K562 (cell line): ENCODE data around the gene MAB21L4. TPM values are rescaled to one million over a fixed set of nuclear protein-coding genes. Genes with fewer than 3 reads are reported as not detected.

Source experiments
- ATAC-seq: fragments of 200-7000 bp; cut with Tn5 transposase; 3 replicates; pipeline ENCODE4 v1.9.1; 2020; ENCODE audit warnings: moderate library complexity
- BruUV-seq: library from RNA; stranded (reverse); fragments of 400-500 nt; replicated peaks from 2 replicates; lab custom pipeline; 2021; lab: Mats Ljungman, UMichigan
- CTCF ChIA-PET: fragments of 300-600 bp; formaldehyde crosslinking; extraction: SDS; loops from one replicate; lab custom pipeline; 2021; ENCODE audit warnings: low intra/inter-chr PET ratio; lab: Yijun Ruan, JAX
- POLR2A ChIA-PET: fragments of 300-600, 350-650 bp; sonication (Branson Sonifier 250); formaldehyde crosslinking; extraction: SDS; loops from one replicate; lab custom pipeline; 2021; ENCODE audit warnings: antibody characterized with exemption, inconsistent platforms; lab: Yijun Ruan, JAX
- DNase-seq, 4 experiments: peaks; one replicate each; pipeline versions ENCODE4 v3.0.0 to v3.0.0-alpha.2; 2011 to 2018; ENCODE audit warnings: low spot score in 3 of 4, mixed read lengths in 3 of 4; ENCODE audit errors: extremely low read depth in 1 of 4
- FAIRE-seq: peaks from 2 replicates; lab custom pipeline; 2011; peaks lifted over from hg19 to GRCh38; lab: Jason Lieb, UNC
- H2AFZ ChIP-seq: 2 replicates; pipeline ENCODE4 v1.6.0; 2011; ENCODE audit warnings: low read depth, low read length, control low read depth, inconsistent platforms
- H3K27ac ChIP-seq: fragments of 200-600 bp; 3 replicates; pipeline ENCODE4 v1.8.0; 2011; ENCODE audit warnings: low read depth, mild to moderate bottlenecking, control low read depth, inconsistent platforms, low read length, moderate library complexity, mixed read lengths; ENCODE audit errors: extremely low read depth
- H3K27me3 ChIP-seq, 2 experiments: fragments of 300-600 bp in 1 of 2; 2 replicates in 1 of 2; 3 replicates in 1 of 2; pipeline versions ENCODE4 v1.6.0 to v1.8.0; 2011; ENCODE audit warnings: inconsistent platforms in 2 of 2, low read length in 2 of 2, mild to moderate bottlenecking in 1 of 2, mixed read lengths in 1 of 2, moderate library complexity in 1 of 2; ENCODE audit not compliant: control insufficient read depth in 2 of 2, insufficient read depth in 2 of 2
- H3K36me3 ChIP-seq: fragments of 300-600 bp; 3 replicates; pipeline ENCODE4 v1.8.0; 2011; ENCODE audit warnings: mild to moderate bottlenecking, low read length, inconsistent platforms; ENCODE audit not compliant: control insufficient read depth, insufficient read depth
- H3K4me1 ChIP-seq, 2 experiments: fragments of 200-600 bp in 1 of 2; replicated peaks in 1 of 2; 2 replicates in 1 of 2; 3 replicates in 1 of 2; pipeline versions ENCODE4 v1.5.1 to v1.8.0; 2011; ENCODE audit warnings: inconsistent platforms in 2 of 2, low read length in 2 of 2, mild to moderate bottlenecking in 1 of 2, mixed read lengths in 1 of 2, moderate library complexity in 1 of 2; ENCODE audit not compliant: control insufficient read depth in 2 of 2, insufficient read depth in 2 of 2
- H3K4me2 ChIP-seq: 2 replicates; pipeline ENCODE4 v1.6.1; 2011; ENCODE audit warnings: low read length, control low read depth, inconsistent platforms, mixed read lengths; ENCODE audit not compliant: insufficient read depth
- H3K4me3 ChIP-seq: fragments of 200-600 bp; sonication (generic), shearing (Covaris generic); 2 replicates; pipeline ENCODE4 v1.5.1; 2016; ENCODE audit warnings: control low read depth, inconsistent platforms
- H3K79me2 ChIP-seq: fragments of 200-600 bp; 3 replicates; pipeline ENCODE4 v1.8.0; 2011; ENCODE audit warnings: low read length, inconsistent platforms; ENCODE audit not compliant: control insufficient read depth, insufficient read depth
- H3K9ac ChIP-seq, 2 experiments: 2 replicates each; pipeline versions ENCODE4 v1.6.0 to v1.6.1; 2011; ENCODE audit warnings: low read depth in 2 of 2, low read length in 2 of 2, control low read depth in 1 of 2, inconsistent platforms in 1 of 2, mild to moderate bottlenecking in 1 of 2, mixed read lengths in 1 of 2; ENCODE audit not compliant: insufficient read depth in 1 of 2
- H3K9me1 ChIP-seq: one replicate; pipeline ENCODE4 v1.6.0; 2011; ENCODE audit warnings: inconsistent platforms, mild to moderate bottlenecking, low read length, moderate library complexity; ENCODE audit not compliant: control insufficient read depth, insufficient read depth
- H3K9me3 ChIP-seq: replicated peaks from 2 replicates; pipeline ENCODE4 v1.5.1; 2011; ENCODE audit warnings: low read depth, low read length, inconsistent platforms; ENCODE audit not compliant: control insufficient read depth, insufficient read depth
- H4K20me1 ChIP-seq: replicated peaks from 2 replicates; pipeline ENCODE4 v1.6.1; 2011; ENCODE audit warnings: low read length, inconsistent platforms, mixed read lengths; ENCODE audit not compliant: control insufficient read depth, insufficient read depth
- ADNP ChIP-seq: fragments of 200-800 bp; sonication (Bioruptor generic); IDR thresholded peaks from 2 replicates; pipeline ENCODE4 v1.6.1; 2016; ENCODE audit warnings: missing genetic modification characterization, missing compliant biosample characterization
- ARID3A ChIP-seq: IDR thresholded peaks from 2 replicates; pipeline ENCODE4 v1.6.1; 2012; ENCODE audit warnings: low read depth, low read length, improper control_type of control experiment, borderline replicate concordance
- BMI1 ChIP-seq: fragments of 150-350 bp; IDR thresholded peaks from 2 replicates; pipeline ENCODE4 v1.6.1; 2014; ENCODE audit warnings: low read length
- CBX1 ChIP-seq: sonication (generic); IDR thresholded peaks from 2 replicates; pipeline ENCODE4 v1.6.1; 2016; ENCODE audit warnings: antibody characterized with exemption, low read depth, mild to moderate bottlenecking
- CBX2 ChIP-seq: fragments of 200-600 bp; sonication (generic); IDR thresholded peaks from one replicate; pipeline ENCODE4 v1.6.1; 2012; ENCODE audit warnings: mild to moderate bottlenecking, low read length, inconsistent platforms; ENCODE audit not compliant: insufficient read depth, poor library complexity, severe bottlenecking
- ELF4 ChIP-seq: fragments of 450-650 bp; formaldehyde crosslinking; IDR thresholded peaks from 2 replicates; pipeline ENCODE4 v1.4.0; 2022; ENCODE audit warnings: missing genetic modification characterization
- ESRRA ChIP-seq: fragments of 450-650 bp; IDR thresholded peaks from 2 replicates; pipeline ENCODE4 v1.6.1; 2014; ENCODE audit warnings: low read depth, mild to moderate bottlenecking, moderate library complexity, borderline replicate concordance
- FOXK2 ChIP-seq, 2 experiments: fragments of 450-650 bp; IDR thresholded peaks in 1 of 2; conservative IDR thresholded peaks in 1 of 2; 2 replicates each; pipeline ENCODE4 v1.6.1; 2016; ENCODE audit warnings: low read depth in 2 of 2, mild to moderate bottlenecking in 1 of 2
- FOXO4 ChIP-seq: fragments of 450-650 bp; formaldehyde crosslinking; IDR thresholded peaks from 2 replicates; pipeline ENCODE4 v1.4.0; 2020; ENCODE audit warnings: mild to moderate bottlenecking, moderate library complexity
- GABPB1 ChIP-seq: sonication (generic); formaldehyde crosslinking; IDR thresholded peaks from 2 replicates; pipeline ENCODE4 v1.8.0; 2022; ENCODE audit warnings: mild to moderate bottlenecking, missing genetic modification reagents
- GTF2F1 ChIP-seq: IDR thresholded peaks from 2 replicates; pipeline ENCODE4 v1.6.1; 2011; ENCODE audit warnings: low read depth, low read length, improper control_type of control experiment
- HDAC3 ChIP-seq: fragments of 450-650 bp; IDR thresholded peaks from 2 replicates; pipeline ENCODE4 v1.6.1; 2018; ENCODE audit warnings: borderline replicate concordance, mild to moderate bottlenecking, moderate library complexity; ENCODE audit not compliant: partially characterized antibody
- WHSC1 ChIP-seq: IDR thresholded peaks from one replicate; pipeline ENCODE4 v1.6.1; 2012; ENCODE audit warnings: low read length, control low read depth, inconsistent platforms
- ZNF707 ChIP-seq: fragments of 250-450 bp; sonication (Bioruptor Pico); conservative IDR thresholded peaks from 2 replicates; pipeline ENCODE4 v1.8.0; 2022; ENCODE audit warnings: inconsistent platforms, mild to moderate bottlenecking, moderate library complexity
- WGBS: fragments of 100-300 bp; shearing (Covaris generic); methylation state at CpG from one replicate; pipeline ENCODE4 v1.1.6; 2016; ENCODE audit warnings: low coverage, mixed read lengths; ENCODE audit not compliant: insufficient coverage; ENCODE audit errors: missing lambda C conversion rate; 5-methylcytosine and 5-hydroxymethylcytosine counted together
- in situ Hi-C: fragments of 300-500 bp; cut with MboI; formaldehyde crosslinking; loops from 4 replicates; pipeline ENCODE4 v1.15.0; 2018; ENCODE audit warnings: inconsistent platforms, mixed read lengths
- intact Hi-C: fragments of 100-400 bp; cut with micrococcal nuclease; formaldehyde crosslinking; loops from 2 replicates; pipeline ENCODE4 v1.14.2; 2022
- polyA plus RNA-seq, 8 experiments: library from polyadenylated mRNA; depleted of rRNA in 4 of 8; stranded (reverse) in 5 of 8; unstranded in 3 of 8; fragments of >200 nt; fragmentation: Nextera tagmentation in 2 of 8; fragmentation: Illumina TruSeq in 1 of 8; extraction: Ambion mirVana in 2 of 8; extraction: Trizol in 1 of 8; gene quantifications; 2 replicates each; pipeline versions ENCODE4 v1.2.1 to v1.2.3, GENCODE V29; 2011 to 2014; ENCODE audit warnings: inconsistent platforms in 1 of 8, missing spikeins in 1 of 8
- total RNA-seq, 7 experiments: library from RNA; depleted of rRNA in 6 of 7; stranded (reverse); fragments of >200 nt in 6 of 7; fragmentation: Illumina TruSeq in 2 of 7; extraction: Trizol in 2 of 7; gene quantifications; 2 replicates each; pipeline versions ENCODE4 v1.2.1 to v1.2.3, GENCODE V29; 2011 to 2021; ENCODE audit warnings: low replicate concordance in 1 of 7
- TF ChIP-seq, protein P1 (sequence below): fragments of 250-450 bp; sonication (Bioruptor Pico); IDR thresholded peaks from 2 replicates; pipeline ENCODE4 v1.5.0; 2022; ENCODE audit warnings: mild to moderate bottlenecking
- TF ChIP-seq, protein P2 (sequence below): fragments of 250-450 bp; sonication (Bioruptor Pico); IDR thresholded peaks from 2 replicates; pipeline ENCODE4 v1.8.0; 2022; ENCODE audit warnings: moderate library complexity, mild to moderate bottlenecking, inconsistent platforms
- TF ChIP-seq, protein P3 (sequence below): sonication (generic); formaldehyde crosslinking; IDR thresholded peaks from 2 replicates; pipeline ENCODE4 v1.8.0; 2023; ENCODE audit warnings: mild to moderate bottlenecking, missing genetic modification reagents

MAB21L4 gene
- total and polyA plus RNA-seq, 9 of the 15 experiments (the other 6 are each of a cell fraction or from before 2014, with no cell fraction given), result 0.03 TPM; not detected in 8

DNA sequence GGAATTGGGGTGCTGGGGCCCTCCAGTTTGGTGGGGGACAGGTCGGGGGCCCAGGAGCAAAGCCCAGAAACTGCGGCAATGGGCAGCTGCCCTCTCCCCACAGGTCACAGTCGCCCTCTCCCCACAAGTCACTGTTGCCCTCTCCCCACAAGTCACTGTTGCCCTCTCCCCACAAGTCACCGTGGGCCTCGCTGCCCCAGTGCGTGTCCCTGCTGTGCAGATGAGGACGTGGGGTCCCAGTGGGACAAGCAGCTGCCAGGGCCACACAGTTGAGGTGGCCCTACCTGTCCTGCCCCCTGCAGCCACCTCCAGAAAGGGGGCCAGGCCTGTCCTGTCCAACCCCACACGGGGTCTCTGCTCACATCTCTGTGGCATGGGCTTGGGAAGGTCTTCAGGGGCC is 40.3 kb downstream of the MAB21L4 start:
- BruUV-seq, result no TSS peak
- Histone ChIP-seq H3K9ac (no peak overlapping the region), H3K36me3 (no peaks in the 10 kb centered on the region), H2AFZ (no peak overlapping the region), H3K79me2 (no peaks in the 10 kb centered on the region), H3K27ac (no peak overlapping the region), H3K4me1 (peaks cover 0 to 12% of the 10 kb centered on the region in 2 experiments; a peak in 2 of 5 replicates), H3K27me3 (peaks cover 0 to 23% of the 10 kb centered on the region in 2 experiments; a peak in 2 of 5 replicates), H4K20me1 (no peaks in the 10 kb centered on the region), H3K4me3 (no peak overlapping the region), H3K9me1 (peaks cover 2% of the 10 kb centered on the region), H3K4me2 (no peak overlapping the region), H3K9me3 (no peaks in the 10 kb centered on the region)
- FAIRE-seq, result no peak
- TF ChIP-seq WHSC1 (no peak), ZNF707 (CRISPR knock-in tag) (no peak), BMI1 (no peak), ESRRA (no peak), GABPB1 (CRISPR knock-in tag) (no peak), ADNP (tag) (no peak), HDAC3 (no peak), CBX1 (no peak), ARID3A (no peak), FOXO4 (no peak), CBX2 (no peak), FOXK2 (conservative IDR thresholded peaks at IDR 0.05 in 1 of 2, IDR thresholded peaks at IDR 0.05 in 1 of 2; ENCODE audit: low read depth in 2 of 2) (no peak), GTF2F1 (no peak), ELF4 (CRISPR knock-in tag) (no peak)
- TF ChIP-seq, protein P1, sequence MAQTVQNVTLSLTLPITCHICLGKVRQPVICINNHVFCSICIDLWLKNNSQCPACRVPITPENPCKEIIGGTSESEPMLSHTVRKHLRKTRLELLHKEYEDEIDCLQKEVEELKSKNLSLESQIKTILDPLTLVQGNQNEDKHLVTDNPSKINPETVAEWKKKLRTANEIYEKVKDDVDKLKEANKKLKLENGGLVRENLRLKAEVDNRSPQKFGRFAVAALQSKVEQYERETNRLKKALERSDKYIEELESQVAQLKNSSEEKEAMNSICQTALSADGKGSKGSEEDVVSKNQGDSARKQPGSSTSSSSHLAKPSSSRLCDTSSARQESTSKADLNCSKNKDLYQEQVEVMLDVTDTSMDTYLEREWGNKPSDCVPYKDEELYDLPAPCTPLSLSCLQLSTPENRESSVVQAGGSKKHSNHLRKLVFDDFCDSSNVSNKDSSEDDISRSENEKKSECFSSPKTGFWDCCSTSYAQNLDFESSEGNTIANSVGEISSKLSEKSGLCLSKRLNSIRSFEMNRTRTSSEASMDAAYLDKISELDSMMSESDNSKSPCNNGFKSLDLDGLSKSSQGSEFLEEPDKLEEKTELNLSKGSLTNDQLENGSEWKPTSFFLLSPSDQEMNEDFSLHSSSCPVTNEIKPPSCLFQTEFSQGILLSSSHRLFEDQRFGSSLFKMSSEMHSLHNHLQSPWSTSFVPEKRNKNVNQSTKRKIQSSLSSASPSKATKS (CRISPR knock-in tag), result no peak
- TF ChIP-seq, protein P2, sequence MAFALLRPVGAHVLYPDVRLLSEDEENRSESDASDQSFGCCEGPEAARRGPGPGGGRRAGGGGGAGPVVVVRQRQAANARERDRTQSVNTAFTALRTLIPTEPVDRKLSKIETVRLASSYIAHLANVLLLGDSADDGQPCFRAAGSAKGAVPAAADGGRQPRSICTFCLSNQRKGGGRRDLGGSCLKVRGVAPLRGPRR (CRISPR knock-in tag), result no peak
- TF ChIP-seq, protein P3, sequence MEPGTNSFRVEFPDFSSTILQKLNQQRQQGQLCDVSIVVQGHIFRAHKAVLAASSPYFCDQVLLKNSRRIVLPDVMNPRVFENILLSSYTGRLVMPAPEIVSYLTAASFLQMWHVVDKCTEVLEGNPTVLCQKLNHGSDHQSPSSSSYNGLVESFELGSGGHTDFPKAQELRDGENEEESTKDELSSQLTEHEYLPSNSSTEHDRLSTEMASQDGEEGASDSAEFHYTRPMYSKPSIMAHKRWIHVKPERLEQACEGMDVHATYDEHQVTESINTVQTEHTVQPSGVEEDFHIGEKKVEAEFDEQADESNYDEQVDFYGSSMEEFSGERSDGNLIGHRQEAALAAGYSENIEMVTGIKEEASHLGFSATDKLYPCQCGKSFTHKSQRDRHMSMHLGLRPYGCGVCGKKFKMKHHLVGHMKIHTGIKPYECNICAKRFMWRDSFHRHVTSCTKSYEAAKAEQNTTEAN, result no peak
- DNase-seq, result no peak
- ChIA-PET POLR2A (no interaction called here), CTCF (no interaction called here)
- ATAC-seq, result no peak
- 0% methylated on average over 7 of the region's 8 CpGs for WGBS
- intact Hi-C loops (no loop called here), in situ Hi-C loops (no loop called here)
